HL-60 (cell line): ENCODE measurements around the gene SIGLEC11.

Source experiments
- DNase-seq, 2 experiments: peaks; one replicate each; pipeline ENCODE4 v3.0.0-alpha.2; 2010 to 2020; ENCODE audit warnings: low read depth in 1 of 2, low spot score in 1 of 2
- H3K27ac ChIP-seq: fragments of 250-450 bp; sonication (Bioruptor Pico); replicated peaks from 2 replicates; pipeline ENCODE4 v1.5.1; 2020; ENCODE audit warnings: mild to moderate bottlenecking, moderate library complexity
- H3K27me3 ChIP-seq: fragments of 250-450 bp; sonication (Bioruptor Pico); 2 replicates; pipeline ENCODE4 v1.5.1; 2021; ENCODE audit warnings: mild to moderate bottlenecking, moderate library complexity; ENCODE audit not compliant: insufficient read depth, poor library complexity, severe bottlenecking
- H3K4me3 ChIP-seq: replicated peaks from 2 replicates; pipeline ENCODE4 v1.5.1; 2011; ENCODE audit warnings: mild to moderate bottlenecking, control low read depth, low read length; ENCODE audit not compliant: insufficient read depth
- GABPA ChIP-seq: IDR thresholded peaks from 2 replicates; pipeline ENCODE4 v1.6.1; 2012; ENCODE audit warnings: low read depth
- POLR2AphosphoS5 ChIP-seq: IDR thresholded peaks from 2 replicates; pipeline ENCODE4 v1.6.1; 2012; ENCODE audit warnings: low read depth
- SPI1 ChIP-seq: IDR thresholded peaks from 2 replicates; pipeline ENCODE4 v1.6.1; 2012; ENCODE audit warnings: low read depth, mild to moderate bottlenecking, borderline replicate concordance
- TF ChIP-seq, protein P1 (sequence below): IDR thresholded peaks from one replicate; pipeline ENCODE4 v1.5.1; 2011; ENCODE audit warnings: low read length, control low read depth, inconsistent platforms; ENCODE audit not compliant: insufficient read depth
- TF ChIP-seq, protein P2 (sequence below): IDR thresholded peaks from 2 replicates; pipeline ENCODE4 v1.6.1; 2012; ENCODE audit warnings: low read depth; ENCODE audit not compliant: insufficient replicate concordance

The SIGLEC11 gene

DNA sequence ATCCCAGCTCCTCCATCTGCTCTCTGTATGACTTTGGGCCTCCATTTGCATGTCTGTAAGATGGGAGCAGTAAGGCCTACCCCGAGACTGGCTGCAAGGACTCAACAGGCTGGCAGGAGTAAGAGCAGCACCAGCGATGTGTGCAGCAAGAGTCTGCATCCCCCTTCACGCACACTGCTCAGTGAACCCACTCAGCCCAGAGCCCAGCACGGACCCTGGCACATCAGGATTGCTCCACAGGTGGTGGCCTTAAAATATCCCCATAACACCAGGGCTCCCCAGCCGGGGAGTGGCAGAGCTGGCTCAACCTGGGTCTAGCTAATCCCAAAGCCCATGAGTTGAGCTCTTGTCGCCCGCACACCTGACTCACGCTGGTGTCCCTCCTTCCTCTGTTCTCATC lies 40.8 kb upstream of the SIGLEC11 start:
- TF ChIP-seq, protein P1, sequence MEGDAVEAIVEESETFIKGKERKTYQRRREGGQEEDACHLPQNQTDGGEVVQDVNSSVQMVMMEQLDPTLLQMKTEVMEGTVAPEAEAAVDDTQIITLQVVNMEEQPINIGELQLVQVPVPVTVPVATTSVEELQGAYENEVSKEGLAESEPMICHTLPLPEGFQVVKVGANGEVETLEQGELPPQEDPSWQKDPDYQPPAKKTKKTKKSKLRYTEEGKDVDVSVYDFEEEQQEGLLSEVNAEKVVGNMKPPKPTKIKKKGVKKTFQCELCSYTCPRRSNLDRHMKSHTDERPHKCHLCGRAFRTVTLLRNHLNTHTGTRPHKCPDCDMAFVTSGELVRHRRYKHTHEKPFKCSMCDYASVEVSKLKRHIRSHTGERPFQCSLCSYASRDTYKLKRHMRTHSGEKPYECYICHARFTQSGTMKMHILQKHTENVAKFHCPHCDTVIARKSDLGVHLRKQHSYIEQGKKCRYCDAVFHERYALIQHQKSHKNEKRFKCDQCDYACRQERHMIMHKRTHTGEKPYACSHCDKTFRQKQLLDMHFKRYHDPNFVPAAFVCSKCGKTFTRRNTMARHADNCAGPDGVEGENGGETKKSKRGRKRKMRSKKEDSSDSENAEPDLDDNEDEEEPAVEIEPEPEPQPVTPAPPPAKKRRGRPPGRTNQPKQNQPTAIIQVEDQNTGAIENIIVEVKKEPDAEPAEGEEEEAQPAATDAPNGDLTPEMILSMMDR, result no peak
- TF ChIP-seq, protein P2, sequence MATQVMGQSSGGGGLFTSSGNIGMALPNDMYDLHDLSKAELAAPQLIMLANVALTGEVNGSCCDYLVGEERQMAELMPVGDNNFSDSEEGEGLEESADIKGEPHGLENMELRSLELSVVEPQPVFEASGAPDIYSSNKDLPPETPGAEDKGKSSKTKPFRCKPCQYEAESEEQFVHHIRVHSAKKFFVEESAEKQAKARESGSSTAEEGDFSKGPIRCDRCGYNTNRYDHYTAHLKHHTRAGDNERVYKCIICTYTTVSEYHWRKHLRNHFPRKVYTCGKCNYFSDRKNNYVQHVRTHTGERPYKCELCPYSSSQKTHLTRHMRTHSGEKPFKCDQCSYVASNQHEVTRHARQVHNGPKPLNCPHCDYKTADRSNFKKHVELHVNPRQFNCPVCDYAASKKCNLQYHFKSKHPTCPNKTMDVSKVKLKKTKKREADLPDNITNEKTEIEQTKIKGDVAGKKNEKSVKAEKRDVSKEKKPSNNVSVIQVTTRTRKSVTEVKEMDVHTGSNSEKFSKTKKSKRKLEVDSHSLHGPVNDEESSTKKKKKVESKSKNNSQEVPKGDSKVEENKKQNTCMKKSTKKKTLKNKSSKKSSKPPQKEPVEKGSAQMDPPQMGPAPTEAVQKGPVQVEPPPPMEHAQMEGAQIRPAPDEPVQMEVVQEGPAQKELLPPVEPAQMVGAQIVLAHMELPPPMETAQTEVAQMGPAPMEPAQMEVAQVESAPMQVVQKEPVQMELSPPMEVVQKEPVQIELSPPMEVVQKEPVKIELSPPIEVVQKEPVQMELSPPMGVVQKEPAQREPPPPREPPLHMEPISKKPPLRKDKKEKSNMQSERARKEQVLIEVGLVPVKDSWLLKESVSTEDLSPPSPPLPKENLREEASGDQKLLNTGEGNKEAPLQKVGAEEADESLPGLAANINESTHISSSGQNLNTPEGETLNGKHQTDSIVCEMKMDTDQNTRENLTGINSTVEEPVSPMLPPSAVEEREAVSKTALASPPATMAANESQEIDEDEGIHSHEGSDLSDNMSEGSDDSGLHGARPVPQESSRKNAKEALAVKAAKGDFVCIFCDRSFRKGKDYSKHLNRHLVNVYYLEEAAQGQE, result no peak
- TF ChIP-seq POLR2AphosphoS5 (no peak), SPI1 (no peak), GABPA (no peak)

DNA sequence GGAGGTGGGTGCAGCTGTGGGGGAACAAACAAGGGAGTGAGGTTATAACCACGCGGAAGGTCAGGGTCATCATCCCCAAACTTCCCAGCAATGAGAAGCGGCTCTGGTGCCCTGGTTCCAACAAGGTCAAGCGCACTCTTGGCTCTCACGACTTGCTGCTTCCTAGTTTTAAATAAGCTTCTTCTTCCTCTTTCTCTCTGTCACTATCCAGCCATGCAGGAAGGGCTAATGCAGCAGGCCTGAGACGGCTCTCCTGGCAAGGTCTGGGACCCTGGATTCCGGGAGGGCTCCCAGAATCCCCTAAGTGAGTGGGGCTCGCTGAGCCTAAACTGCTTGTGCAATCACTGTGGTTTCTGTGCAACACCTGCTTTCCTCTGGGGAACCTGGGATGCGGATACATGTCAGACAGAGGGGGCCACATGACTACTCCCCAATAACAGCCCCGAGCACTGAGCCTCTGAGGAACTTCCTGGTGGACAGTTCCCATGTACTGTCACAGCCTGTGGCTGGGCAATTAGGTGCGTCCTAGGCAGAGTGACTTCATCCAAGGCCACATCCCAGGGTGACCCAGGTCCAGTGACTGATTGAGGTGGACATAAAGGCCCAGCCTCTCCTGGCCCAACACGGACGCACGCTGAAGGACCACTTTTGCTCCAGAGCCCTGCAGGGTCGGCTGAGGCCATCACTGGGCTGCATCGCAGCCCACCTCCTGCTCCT lies 40.0 kb upstream of the SIGLEC11 start:
- H3K27me3 ChIP-seq, result no peaks in the 10 kb centered on the region
- TF ChIP-seq SPI1, result no peak
- TF ChIP-seq, protein P2, result peak; percentile 61
- no peak overlapping the region for H3K4me3 ChIP-seq
- no peak overlapping the region for H3K27ac ChIP-seq
- DNase-seq, result peak; percentile 30 to 35

More for the DNA sequence above, 40.8 kb upstream of the SIGLEC11 start:
- H3K4me3 ChIP-seq, result no peak overlapping the region
- no peak for DNase-seq
- no peaks in the 10 kb centered on the region for H3K27me3 ChIP-seq
- no peak overlapping the region for H3K27ac ChIP-seq

DNA sequence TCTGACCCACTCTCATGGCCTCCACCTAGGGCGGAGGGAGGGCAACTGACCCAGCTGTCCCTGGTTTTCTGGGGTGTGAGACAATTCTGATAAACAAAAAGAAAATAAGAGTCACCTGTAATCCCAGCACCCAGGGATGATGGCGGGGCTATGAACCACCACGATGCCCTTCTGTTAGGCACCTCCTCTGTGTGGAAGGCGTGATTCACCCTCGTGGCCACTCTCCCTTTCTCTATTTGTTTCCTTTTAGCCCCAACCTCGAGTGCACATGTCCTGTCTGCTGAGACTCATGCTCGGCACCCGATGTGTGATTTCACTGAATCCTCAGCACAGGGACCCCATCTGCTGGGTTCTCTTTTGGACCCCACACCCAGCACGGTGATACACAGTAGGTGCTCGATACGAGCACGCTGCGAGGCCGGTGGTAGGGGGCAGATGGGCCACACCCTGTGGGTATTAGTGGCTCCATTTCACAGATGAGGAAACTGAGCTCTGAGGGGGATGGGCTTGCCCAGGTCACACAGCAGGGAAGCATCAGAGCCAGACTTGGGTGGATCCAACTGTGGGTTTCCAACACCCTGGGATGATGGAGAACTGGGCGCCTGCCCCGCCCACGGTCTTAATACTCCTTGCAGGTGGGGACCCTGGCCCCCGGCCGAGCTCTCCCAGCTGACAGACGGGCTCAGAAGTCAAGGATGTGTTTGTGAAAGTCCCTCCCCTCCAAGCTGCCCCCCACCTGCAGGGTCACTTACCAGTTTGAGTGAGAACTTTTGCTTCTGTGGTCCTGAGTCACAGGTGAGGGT lies 39.3 kb upstream of the SIGLEC11 start:
- H3K4me3 ChIP-seq, result no peak overlapping the region
- TF ChIP-seq, protein P2, result no peak

DNA sequence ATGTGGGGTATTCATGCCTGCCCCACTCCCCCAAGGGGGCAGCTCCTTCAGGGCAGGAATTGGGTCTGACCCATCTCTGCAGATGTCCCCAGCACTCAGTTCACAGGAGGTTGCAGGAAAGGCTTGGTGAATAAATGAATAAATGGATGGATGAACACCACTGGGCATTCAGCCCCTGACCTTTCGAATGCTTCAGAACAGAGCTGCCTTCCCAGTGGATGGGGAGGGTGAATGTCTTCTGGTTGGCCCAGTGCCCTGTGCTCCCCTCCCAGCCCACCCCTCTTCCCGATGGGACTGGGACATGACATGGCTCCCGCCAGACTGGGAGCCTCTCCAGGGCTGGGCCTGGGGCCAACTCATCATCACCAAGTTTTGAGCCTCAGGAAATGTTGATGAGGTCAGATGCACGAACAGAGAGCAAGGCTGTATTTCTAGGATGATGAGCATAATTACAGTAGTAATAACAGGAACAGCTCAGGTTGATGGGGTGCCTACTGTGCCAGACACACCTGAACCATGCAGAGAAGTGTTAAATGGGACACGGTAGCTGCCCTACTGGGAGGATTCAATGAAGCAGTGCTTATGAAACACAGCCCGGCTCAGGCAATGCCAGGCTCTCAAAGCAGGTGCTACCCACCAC lies 38.5 kb upstream of the SIGLEC11 start:
- Histone ChIP-seq H3K27ac (no peak overlapping the region), H3K4me3 (no peak overlapping the region), H3K27me3 (no peaks in the 10 kb centered on the region)
- DNase-seq, result no peak
- TF ChIP-seq POLR2AphosphoS5 (no peak), SPI1 (no peak), GABPA (no peak)
- TF ChIP-seq, protein P1, result no peak
- TF ChIP-seq, protein P2, result no peak

More for the DNA sequence above, 39.3 kb upstream of the SIGLEC11 start:
- Histone ChIP-seq H3K27ac (no peak overlapping the region), H3K27me3 (no peaks in the 10 kb centered on the region)
- no peak for DNase-seq
